Measurements from ENCODE around the gene CDC45. TPM values are rescaled to one million over a fixed set of nuclear protein-coding genes. Genes with fewer than 3 reads are reported as not detected.

Gene CDC45
- polyA plus RNA-seq, 1 donor (not counting 4 experiments of a cell fraction or from before 2014, with no cell fraction given) = 22.7 TPM

GRCh38 chr22:19522190-19522880 lies 42.6 kb downstream of the CDC45 start:
- Histone ChIP-seq H3K4me1 (ENCODE audit: control insufficient read depth, extremely low read depth, insufficient read depth, low read length) (peaks cover 2% of the 10 kb centered on the region), H4K20me1 (ENCODE audit: control insufficient read depth, extremely low read depth, insufficient read depth, low read length) (peaks cover 4% of the 10 kb centered on the region), H3K4me2 (ENCODE audit: control insufficient read depth, extremely low read depth, insufficient read depth, low read depth, low read length) (no peak overlapping the region), H3K4me3 (ENCODE audit: control insufficient read depth in 2 of 3, extremely low read depth in 1 of 3, insufficient read depth in 2 of 3, low read depth in 1 of 3, low read length in 3 of 3) (no peak overlapping the region), H3K9me1 (ENCODE audit: control insufficient read depth, extremely low read depth, insufficient read depth, low read length) (no peaks in the 10 kb centered on the region), H3K9ac (ENCODE audit: control insufficient read depth, extremely low read depth, insufficient read depth, low read length) (no peak overlapping the region), H3K9me3 (ENCODE audit: control insufficient read depth, low read depth, low read length) (no peaks in the 10 kb centered on the region), H3K36me3 (ENCODE audit: control insufficient read depth in 2 of 2, extremely low read depth in 1 of 2, insufficient read depth in 2 of 2, low read length in 2 of 2) (peaks cover 0 to 2% of the 10 kb centered on the region in 2 experiments), H3K27me3 (ENCODE audit: control insufficient read depth, extremely low read depth, insufficient read depth, low read length) (peaks cover 42% of the 10 kb centered on the region), H2AFZ (ENCODE audit: control insufficient read depth, low read length) (no peak overlapping the region), H3K79me2 (ENCODE audit: control insufficient read depth, insufficient read depth, low read length) (no peaks in the 10 kb centered on the region), H3K27ac (ENCODE audit: control insufficient read depth, insufficient read depth, low read length) (no peak overlapping the region)
- no peak for DNase-seq (ENCODE audit: low read depth, low spot score)
- FAIRE-seq = no peak
- dilution Hi-C loops (cut with MboI; ENCODE audit: extremely low pct_ligation_motif_present, low sequenced_read_pairs) = loop anchor here (10.0 kb wide), 1 partner anchor 58 kb away; no protein-coding TSS in a partner anchor
- TF ChIP-seq EZH2 (IDR thresholded peaks at IDR 0.05; ENCODE audit: low read length) (no peak), CTCF (optimal IDR thresholded peaks at IDR 0.05 in 1 of 3, IDR thresholded peaks at IDR 0.05 in 1 of 3, conservative IDR thresholded peaks at IDR 0.05 in 1 of 3; ENCODE audit: extremely low read depth in 1 of 3, insufficient read depth in 2 of 3, low read length in 3 of 3) (no peak)

- H3K9ac ChIP-seq (ENCODE audit: control insufficient read depth, extremely low read depth, insufficient read depth, low read length) = no peak overlapping the region
- DNase-seq (ENCODE audit: low read depth, low spot score) (no peak), FAIRE-seq (no peak)
- TF ChIP-seq EZH2 (IDR thresholded peaks at IDR 0.05; ENCODE audit: low read length) = no peak
- no peak for TF ChIP-seq CTCF (optimal IDR thresholded peaks at IDR 0.05 in 1 of 3, IDR thresholded peaks at IDR 0.05 in 1 of 3, conservative IDR thresholded peaks at IDR 0.05 in 1 of 3; ENCODE audit: extremely low read depth in 1 of 3, insufficient read depth in 2 of 3, low read length in 3 of 3)
- H3K79me2 ChIP-seq (ENCODE audit: control insufficient read depth, insufficient read depth, low read length) = no peaks in the 10 kb centered on the region
- no peak overlapping the region for H3K4me3 ChIP-seq (ENCODE audit: control insufficient read depth in 2 of 3, extremely low read depth in 1 of 3, insufficient read depth in 2 of 3, low read depth in 1 of 3, low read length in 3 of 3)
- H4K20me1 ChIP-seq (ENCODE audit: control insufficient read depth, extremely low read depth, insufficient read depth, low read length) = peaks cover 4% of the 10 kb centered on the region
- no peak overlapping the region for H2AFZ ChIP-seq (ENCODE audit: control insufficient read depth, low read length)
- peaks cover 0 to 2% of the 10 kb centered on the region in 2 experiments for H3K36me3 ChIP-seq (ENCODE audit: control insufficient read depth in 2 of 2, extremely low read depth in 1 of 2, insufficient read depth in 2 of 2, low read length in 2 of 2)
- H3K27ac ChIP-seq (ENCODE audit: control insufficient read depth, insufficient read depth, low read length) = no peak overlapping the region
- dilution Hi-C loops (cut with MboI; ENCODE audit: extremely low pct_ligation_motif_present, low sequenced_read_pairs) = loop anchor here (10.0 kb wide), 1 partner anchor 58 kb away; no protein-coding TSS in a partner anchor
- no peaks in the 10 kb centered on the region for H3K9me3 ChIP-seq (ENCODE audit: control insufficient read depth, low read depth, low read length)
- no peak overlapping the region for H3K4me2 ChIP-seq (ENCODE audit: control insufficient read depth, extremely low read depth, insufficient read depth, low read depth, low read length)
- H3K4me1 ChIP-seq (ENCODE audit: control insufficient read depth, extremely low read depth, insufficient read depth, low read length) = peaks cover 2% of the 10 kb centered on the region
- peaks cover 42% of the 10 kb centered on the region for H3K27me3 ChIP-seq (ENCODE audit: control insufficient read depth, extremely low read depth, insufficient read depth, low read length)
- no peaks in the 10 kb centered on the region for H3K9me1 ChIP-seq (ENCODE audit: control insufficient read depth, extremely low read depth, insufficient read depth, low read length)
Observed at GRCh38 chr22:19522881-19523239, 43.1 kb downstream of the CDC45 start.
